SU-DHL-6 (cell line): Measurements from ENCODE around the gene PSMF1.

ENCODE experiments used
- H2AFZ ChIP-seq: fragments of 200-600 bp; sonication (generic); 2 replicates; pipeline ENCODE4 v1.6.1; 2014; ENCODE audit warnings: low read depth, mild to moderate bottlenecking, moderate library complexity, mixed read lengths, antibody characterized with exemption, low read length; ENCODE audit not compliant: severe bottlenecking
- H3F3A ChIP-seq: fragments of 200-600 bp; shearing (Covaris generic); 2 replicates; pipeline ENCODE4 v1.6.0; 2016; ENCODE audit warnings: antibody characterized with exemption, mild to moderate bottlenecking; ENCODE audit not compliant: insufficient read depth
- H3K27ac ChIP-seq: fragments of 200-600 bp; sonication (generic); 2 replicates; pipeline ENCODE4 v1.5.1; 2016; ENCODE audit warnings: low read depth, mild to moderate bottlenecking, low read length, moderate library complexity, mixed read lengths
- H3K27me3 ChIP-seq: fragments of 200-600 bp; sonication (generic), shearing (Covaris generic); 2 replicates; pipeline ENCODE4 v1.6.0; 2014; ENCODE audit warnings: mild to moderate bottlenecking, low read length
- H3K36me3 ChIP-seq: fragments of 200-600 bp; sonication (generic); 2 replicates; pipeline ENCODE4 v1.6.1; 2014; ENCODE audit warnings: mild to moderate bottlenecking, low read length, mixed read lengths
- H3K4me2 ChIP-seq: fragments of 300-600, 200-600 bp; shearing (Covaris generic), sonication (generic); 2 replicates; pipeline ENCODE4 v1.6.0; 2014; ENCODE audit warnings: low read length, low read depth, mild to moderate bottlenecking; ENCODE audit not compliant: poor library complexity, severe bottlenecking
- H3K4me3 ChIP-seq: fragments of 200-600 bp; sonication (generic); 2 replicates; pipeline ENCODE4 v1.5.1; 2014; ENCODE audit warnings: antibody characterized with exemption, low read length, mild to moderate bottlenecking, mixed read lengths; ENCODE audit not compliant: insufficient read depth, poor library complexity, severe bottlenecking
- H3K79me2 ChIP-seq: fragments of 200-600 bp; sonication (generic); 2 replicates; pipeline ENCODE4 v1.6.1; 2014; ENCODE audit warnings: mild to moderate bottlenecking, low read length, moderate library complexity; ENCODE audit not compliant: insufficient read depth
- H3K9ac ChIP-seq: fragments of 200-600 bp; sonication (generic); 2 replicates; pipeline ENCODE4 v1.7.0; 2014; ENCODE audit warnings: mild to moderate bottlenecking, low read length
- H3K9me2 ChIP-seq: fragments of 200-600 bp; sonication (generic); replicated peaks from 2 replicates; pipeline ENCODE4 v1.6.1; 2014; ENCODE audit warnings: low read length; ENCODE audit not compliant: insufficient read depth
- H3K9me3 ChIP-seq: fragments of 200-600 bp; sonication (generic); 2 replicates; pipeline ENCODE4 v1.6.1; 2014; ENCODE audit warnings: low read length, mixed read lengths; ENCODE audit not compliant: insufficient read depth
- H4K20me1 ChIP-seq: fragments of 200-600 bp; sonication (generic); 2 replicates; pipeline ENCODE4 v1.6.1; 2014; ENCODE audit warnings: low read depth, mild to moderate bottlenecking, antibody characterized with exemption, low read length, moderate library complexity, mixed read lengths
- EZH2phosphoT487 ChIP-seq: fragments of 200-600 bp; sonication (generic), shearing (Covaris generic); conservative IDR thresholded peaks from 2 replicates; pipeline ENCODE4 v1.6.1; 2018; ENCODE audit warnings: mild to moderate bottlenecking, antibody characterized with exemption, low read length, moderate library complexity, mixed read lengths
- TF ChIP-seq, protein P1 (sequence below): fragments of 200-600 bp; sonication (generic); IDR thresholded peaks from one replicate; pipeline ENCODE4 v1.5.1; 2017; ENCODE audit warnings: antibody characterized with exemption, mild to moderate bottlenecking, low read length, moderate library complexity; ENCODE audit not compliant: insufficient read depth, poor library complexity, severe bottlenecking

The PSMF1 gene

DNA sequence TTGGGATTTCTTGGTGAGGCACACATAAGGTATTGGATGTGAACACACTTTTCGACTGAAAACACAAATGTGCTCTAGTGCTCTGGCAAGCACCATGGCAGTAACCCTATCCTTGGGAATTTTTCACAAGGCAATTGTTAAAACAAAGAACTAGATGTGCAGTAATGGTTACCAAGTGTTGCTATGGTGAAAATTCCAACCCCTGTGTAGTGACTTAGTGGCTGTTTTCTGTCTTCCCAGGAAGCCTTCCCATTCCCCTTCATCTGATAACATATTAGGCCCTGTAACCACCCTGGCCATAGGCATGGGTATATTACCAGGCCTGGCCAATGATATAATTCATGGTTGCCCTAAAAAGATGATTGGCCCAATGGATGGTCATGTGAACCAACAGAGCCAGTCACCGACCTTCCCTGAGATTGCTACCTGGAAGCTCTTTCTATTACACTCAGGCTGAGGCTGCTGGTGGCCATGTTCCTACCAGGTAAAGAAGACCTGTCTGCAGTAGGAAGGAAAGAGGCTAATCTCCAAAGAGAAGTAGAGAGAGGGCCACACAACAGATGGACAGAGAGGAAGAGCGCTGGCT, 89.0 kb downstream of the PSMF1 start:
- Histone ChIP-seq H3K27ac (no peak overlapping the region), H3K4me3 (no peak overlapping the region), H3K9me3 (no peaks in the 10 kb centered on the region), H3K79me2 (no peaks in the 10 kb centered on the region), H3K27me3 (no peaks in the 10 kb centered on the region), H3K4me2 (no peak overlapping the region), H3F3A (no peaks in the 10 kb centered on the region), H4K20me1 (no peaks in the 10 kb centered on the region), H3K36me3 (no peaks in the 10 kb centered on the region), H2AFZ (no peak overlapping the region), H3K9me2 (no peaks in the 10 kb centered on the region), H3K9ac (no peak overlapping the region)
- TF ChIP-seq EZH2phosphoT487: no peak
- TF ChIP-seq, protein P1, sequence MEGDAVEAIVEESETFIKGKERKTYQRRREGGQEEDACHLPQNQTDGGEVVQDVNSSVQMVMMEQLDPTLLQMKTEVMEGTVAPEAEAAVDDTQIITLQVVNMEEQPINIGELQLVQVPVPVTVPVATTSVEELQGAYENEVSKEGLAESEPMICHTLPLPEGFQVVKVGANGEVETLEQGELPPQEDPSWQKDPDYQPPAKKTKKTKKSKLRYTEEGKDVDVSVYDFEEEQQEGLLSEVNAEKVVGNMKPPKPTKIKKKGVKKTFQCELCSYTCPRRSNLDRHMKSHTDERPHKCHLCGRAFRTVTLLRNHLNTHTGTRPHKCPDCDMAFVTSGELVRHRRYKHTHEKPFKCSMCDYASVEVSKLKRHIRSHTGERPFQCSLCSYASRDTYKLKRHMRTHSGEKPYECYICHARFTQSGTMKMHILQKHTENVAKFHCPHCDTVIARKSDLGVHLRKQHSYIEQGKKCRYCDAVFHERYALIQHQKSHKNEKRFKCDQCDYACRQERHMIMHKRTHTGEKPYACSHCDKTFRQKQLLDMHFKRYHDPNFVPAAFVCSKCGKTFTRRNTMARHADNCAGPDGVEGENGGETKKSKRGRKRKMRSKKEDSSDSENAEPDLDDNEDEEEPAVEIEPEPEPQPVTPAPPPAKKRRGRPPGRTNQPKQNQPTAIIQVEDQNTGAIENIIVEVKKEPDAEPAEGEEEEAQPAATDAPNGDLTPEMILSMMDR: no peak

DNA sequence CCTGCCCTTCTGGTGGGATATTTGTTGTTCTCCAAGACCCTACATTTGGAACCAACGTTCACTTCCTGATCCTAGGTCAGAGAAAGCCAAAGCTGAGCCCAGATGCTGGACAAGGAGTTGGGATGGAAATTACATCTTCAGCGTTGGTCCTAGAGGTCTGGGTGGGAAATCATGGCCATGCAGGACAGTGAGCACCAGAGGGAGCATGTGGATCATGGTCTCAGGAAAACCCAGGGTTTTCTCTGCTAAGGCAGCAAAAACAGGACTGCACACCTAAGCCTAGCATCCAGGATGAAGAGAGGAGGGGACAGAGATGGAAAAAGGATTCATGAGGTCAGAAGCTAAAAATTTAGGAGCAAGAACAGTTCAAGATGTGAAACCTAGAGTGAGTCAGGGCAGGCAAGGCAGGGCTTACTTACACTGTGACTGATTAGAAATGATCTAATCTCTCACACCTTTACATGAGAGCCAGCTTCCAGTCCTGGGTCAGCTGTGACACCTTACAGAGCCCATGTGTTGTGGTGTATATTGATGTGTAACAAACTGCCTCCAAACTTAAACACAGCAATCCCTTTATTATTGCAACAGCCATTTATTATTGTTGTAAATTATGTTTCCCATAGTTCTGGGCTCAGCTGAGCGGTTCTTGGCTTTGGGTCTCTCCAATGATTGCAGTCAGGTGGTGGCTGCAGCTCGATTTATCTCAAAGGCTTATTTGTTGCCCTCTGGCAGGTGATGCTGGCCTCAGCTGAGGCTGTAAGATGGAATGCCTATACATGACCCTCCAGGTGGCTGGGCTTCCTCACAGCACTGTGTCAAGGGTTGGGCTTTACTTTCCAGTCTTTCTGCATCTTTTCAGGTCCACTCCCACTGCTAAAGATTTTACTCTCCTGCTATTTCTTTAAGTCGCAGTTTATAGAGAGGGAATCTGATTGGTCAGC, 91.3 kb downstream of the PSMF1 start:
- Histone ChIP-seq H3K9me2 (no peaks in the 10 kb centered on the region), H3K9ac (no peak overlapping the region), H3K27ac (no peak overlapping the region), H3F3A (no peaks in the 10 kb centered on the region), H4K20me1 (no peaks in the 10 kb centered on the region), H3K36me3 (no peaks in the 10 kb centered on the region), H3K4me2 (no peak overlapping the region), H3K79me2 (no peaks in the 10 kb centered on the region), H3K9me3 (no peaks in the 10 kb centered on the region), H2AFZ (no peak overlapping the region), H3K27me3 (no peaks in the 10 kb centered on the region), H3K4me3 (no peak overlapping the region)
- TF ChIP-seq, protein P1: no peak
- no peak for TF ChIP-seq EZH2phosphoT487

DNA sequence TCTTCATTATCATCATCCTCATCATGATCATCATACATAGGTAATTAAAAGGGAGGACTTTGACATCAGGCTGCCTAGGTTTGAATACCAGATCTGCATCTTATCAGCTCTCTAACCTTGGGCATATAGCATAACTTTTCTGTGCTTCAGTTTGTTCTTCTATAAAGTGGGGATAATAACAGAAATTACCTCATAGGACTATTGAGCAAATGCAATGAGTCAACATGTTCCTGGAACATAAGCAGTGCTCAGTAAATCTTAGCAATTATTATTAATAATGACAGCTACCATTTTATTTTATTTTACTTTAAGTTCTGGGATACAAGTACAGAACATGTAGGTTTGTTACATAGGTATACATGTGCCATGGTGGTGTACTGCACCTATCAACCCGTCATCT, 92.1 kb downstream of the PSMF1 start:
- Histone ChIP-seq H3K9me3 (no peaks in the 10 kb centered on the region), H3K9ac (no peak overlapping the region), H3K9me2 (no peaks in the 10 kb centered on the region), H4K20me1 (no peaks in the 10 kb centered on the region), H3F3A (no peaks in the 10 kb centered on the region), H2AFZ (no peak overlapping the region), H3K4me3 (no peak overlapping the region), H3K4me2 (no peak overlapping the region), H3K27ac (no peak overlapping the region), H3K36me3 (no peaks in the 10 kb centered on the region), H3K79me2 (no peaks in the 10 kb centered on the region), H3K27me3 (no peaks in the 10 kb centered on the region)
- TF ChIP-seq, protein P1: no peak
- no peak for TF ChIP-seq EZH2phosphoT487
